SK-N-SH treated with all-trans-retinoic acid at 6 μM for 48 hours (cell line): Measurements from ENCODE around the gene MOK.

Experiments used
- ARNTL ChIP-seq: fragments of 450-650 bp; formaldehyde crosslinking; IDR thresholded peaks from 2 replicates; pipeline ENCODE4 v1.5.0; 2020; ENCODE audit warnings: low read depth, mild to moderate bottlenecking, moderate library complexity, borderline replicate concordance
- BACH2 ChIP-seq: fragments of 250-450 bp; sonication (Bioruptor Pico); IDR thresholded peaks from 2 replicates; pipeline ENCODE4 v1.9.0; 2021; ENCODE audit warnings: mild to moderate bottlenecking, borderline replicate concordance
- ISL1 ChIP-seq: fragments of 250-450 bp; sonication (Bioruptor Pico); IDR thresholded peaks from 2 replicates; pipeline ENCODE4 v2.1.2; 2022; ENCODE audit warnings: mild to moderate bottlenecking, moderate library complexity
- OSR1 ChIP-seq: fragments of 250-450 bp; sonication (Bioruptor Pico); IDR thresholded peaks from 2 replicates; pipeline ENCODE4 v1.8.0; 2022; ENCODE audit warnings: moderate library complexity, mild to moderate bottlenecking, inconsistent platforms
- PATZ1 ChIP-seq: fragments of 250-450 bp; sonication (Bioruptor Pico); IDR thresholded peaks from 2 replicates; pipeline ENCODE4 v1.8.0; 2020; ENCODE audit warnings: mild to moderate bottlenecking, moderate library complexity, borderline replicate concordance
- TCF4 ChIP-seq: fragments of 250-450 bp; sonication (Bioruptor Pico); IDR thresholded peaks from 2 replicates; pipeline ENCODE4 v1.8.0; 2021; ENCODE audit warnings: mild to moderate bottlenecking, moderate library complexity, borderline replicate concordance
- TSHZ2 ChIP-seq: fragments of 250-450 bp; sonication (Bioruptor Pico); IDR thresholded peaks from 2 replicates; pipeline ENCODE4 v1.5.0; 2020; ENCODE audit warnings: mild to moderate bottlenecking, moderate library complexity
- ZFP30 ChIP-seq: fragments of 450-650 bp; formaldehyde crosslinking; IDR thresholded peaks from 2 replicates; pipeline ENCODE4 v1.5.0; 2022; ENCODE audit warnings: mild to moderate bottlenecking, moderate library complexity
- ZNF565 ChIP-seq: fragments of 450-650 bp; formaldehyde crosslinking; conservative IDR thresholded peaks from 2 replicates; pipeline ENCODE4 v1.5.0; 2020; ENCODE audit warnings: low read depth, mild to moderate bottlenecking, moderate library complexity

GRCh38 chr14:102195446-102195845 is 109.5 kb downstream of the MOK start:
- no peak for TF ChIP-seq BACH2 (CRISPR knock-in tag)
- TF ChIP-seq PATZ1 (CRISPR knock-in tag), result no peak
- no peak for TF ChIP-seq ZFP30 (CRISPR knock-in tag)
- no peak for TF ChIP-seq TCF4 (CRISPR knock-in tag)
- no peak for TF ChIP-seq ARNTL (CRISPR knock-in tag)
- no peak for TF ChIP-seq TSHZ2
- TF ChIP-seq OSR1 (CRISPR knock-in tag), result no peak
- TF ChIP-seq ISL1, result no peak
- no peak for TF ChIP-seq ZNF565 (CRISPR knock-in tag)
